HEK293 (cell line): ENCODE data around the gene RASD1.

Source experiments
- CTCF ChIA-PET: fragments of 350-600 bp; formaldehyde crosslinking; extraction: SDS; loops from one replicate; lab custom pipeline; 2021; ENCODE audit warnings: antibody characterized with exemption; lab: Yijun Ruan, JAX
- POLR2A ChIA-PET: fragments of 300-600 bp; formaldehyde crosslinking; extraction: SDS; loops from one replicate; lab custom pipeline; 2020; ENCODE audit warnings: antibody characterized with exemption, inconsistent platforms; lab: Yijun Ruan, JAX
- H3K27ac ChIP-seq: fragments of 200-500 bp; sonication (Bioruptor generic); 2 replicates; pipeline ENCODE4 v1.5.1; 2014; ENCODE audit warnings: low read depth, low read length, control low read depth, inconsistent platforms; ENCODE audit errors: extremely low read depth
- H3K36me3 ChIP-seq, 2 experiments: fragments of 200-500 bp in 1 of 2; sonication (Bioruptor generic) in 1 of 2; 1 replicate in 1 of 2; 2 replicates in 1 of 2; pipeline ENCODE4 v1.5.1; 2014 to 2017; ENCODE audit warnings: inconsistent platforms in 2 of 2, low read length in 2 of 2; ENCODE audit not compliant: control insufficient read depth in 2 of 2, insufficient read depth in 1 of 2
- H3K4me1 ChIP-seq: fragments of 200-500 bp; sonication (Bioruptor generic); 2 replicates; pipeline ENCODE4 v1.5.1; 2014; ENCODE audit warnings: mild to moderate bottlenecking, low read length, inconsistent platforms; ENCODE audit not compliant: control insufficient read depth, insufficient read depth
- H3K4me3 ChIP-seq: 2 replicates; pipeline ENCODE4 v1.5.1; 2011; ENCODE audit warnings: low read depth, mild to moderate bottlenecking, control low read depth, low read length, moderate library complexity
- H3K9me3 ChIP-seq: fragments of 200-500 bp; sonication (Bioruptor generic); 2 replicates; pipeline ENCODE4 v1.5.1; 2014; ENCODE audit warnings: low read depth, low read length, inconsistent platforms; ENCODE audit not compliant: control insufficient read depth, insufficient read depth
- GLIS1 ChIP-seq: fragments of 450-650 bp; formaldehyde crosslinking; IDR thresholded peaks from 2 replicates; pipeline ENCODE4 v1.5.1; 2016; ENCODE audit warnings: missing biosample characterization, missing genetic modification characterization
- PBX3 ChIP-seq: sonication (generic); formaldehyde crosslinking; IDR thresholded peaks from 2 replicates; pipeline ENCODE4 v1.8.1; 2022; ENCODE audit warnings: mild to moderate bottlenecking, moderate library complexity, missing genetic modification reagents
- REPIN1 ChIP-seq: fragments of 450-650 bp; formaldehyde crosslinking; IDR thresholded peaks from 2 replicates; pipeline ENCODE4 v1.5.1; 2017; ENCODE audit warnings: missing biosample characterization, missing genetic modification characterization, low read depth
- ZBTB17 ChIP-seq: fragments of 450-650 bp; formaldehyde crosslinking; IDR thresholded peaks from 2 replicates; pipeline ENCODE4 v1.5.1; 2016; ENCODE audit warnings: missing biosample characterization, missing genetic modification characterization
- ZBTB20 ChIP-seq: fragments of 450-650 bp; formaldehyde crosslinking; IDR thresholded peaks from 2 replicates; pipeline ENCODE4 v1.5.1; 2016; ENCODE audit warnings: missing biosample characterization, missing genetic modification characterization
- ZNF18 ChIP-seq: fragments of 450-650 bp; formaldehyde crosslinking; IDR thresholded peaks from 2 replicates; pipeline ENCODE4 v1.5.1; 2016; ENCODE audit warnings: missing biosample characterization, missing genetic modification characterization
- ZNF23 ChIP-seq: fragments of 450-650 bp; formaldehyde crosslinking; IDR thresholded peaks from 2 replicates; pipeline ENCODE4 v1.5.1; 2016; ENCODE audit warnings: missing biosample characterization, missing genetic modification characterization, borderline replicate concordance
- TF ChIP-seq, protein P1 (sequence below): fragments of 450-650 bp; formaldehyde crosslinking; IDR thresholded peaks from 2 replicates; pipeline ENCODE4 v1.5.1; 2016; ENCODE audit warnings: missing biosample characterization, missing genetic modification characterization

Gene RASD1

GRCh38 chr17:17445925-17446665 lies 50.1 kb downstream of the RASD1 start (continued):
- TF ChIP-seq, protein P1, sequence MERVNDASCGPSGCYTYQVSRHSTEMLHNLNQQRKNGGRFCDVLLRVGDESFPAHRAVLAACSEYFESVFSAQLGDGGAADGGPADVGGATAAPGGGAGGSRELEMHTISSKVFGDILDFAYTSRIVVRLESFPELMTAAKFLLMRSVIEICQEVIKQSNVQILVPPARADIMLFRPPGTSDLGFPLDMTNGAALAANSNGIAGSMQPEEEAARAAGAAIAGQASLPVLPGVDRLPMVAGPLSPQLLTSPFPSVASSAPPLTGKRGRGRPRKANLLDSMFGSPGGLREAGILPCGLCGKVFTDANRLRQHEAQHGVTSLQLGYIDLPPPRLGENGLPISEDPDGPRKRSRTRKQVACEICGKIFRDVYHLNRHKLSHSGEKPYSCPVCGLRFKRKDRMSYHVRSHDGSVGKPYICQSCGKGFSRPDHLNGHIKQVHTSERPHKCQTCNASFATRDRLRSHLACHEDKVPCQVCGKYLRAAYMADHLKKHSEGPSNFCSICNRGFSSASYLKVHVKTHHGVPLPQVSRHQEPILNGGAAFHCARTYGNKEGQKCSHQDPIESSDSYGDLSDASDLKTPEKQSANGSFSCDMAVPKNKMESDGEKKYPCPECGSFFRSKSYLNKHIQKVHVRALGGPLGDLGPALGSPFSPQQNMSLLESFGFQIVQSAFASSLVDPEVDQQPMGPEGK (tag by site-specific recombination): peak; percentile 38; the same call in 1 of the 2 replicates
- TF ChIP-seq ZNF23 (tag by site-specific recombination) (no peak), ZNF18 (tag by site-specific recombination) (no peak), PBX3 (CRISPR knock-in tag) (no peak), ZBTB20 (tag by site-specific recombination) (no peak; the same call in 1 of the 2 replicates)

DNA sequence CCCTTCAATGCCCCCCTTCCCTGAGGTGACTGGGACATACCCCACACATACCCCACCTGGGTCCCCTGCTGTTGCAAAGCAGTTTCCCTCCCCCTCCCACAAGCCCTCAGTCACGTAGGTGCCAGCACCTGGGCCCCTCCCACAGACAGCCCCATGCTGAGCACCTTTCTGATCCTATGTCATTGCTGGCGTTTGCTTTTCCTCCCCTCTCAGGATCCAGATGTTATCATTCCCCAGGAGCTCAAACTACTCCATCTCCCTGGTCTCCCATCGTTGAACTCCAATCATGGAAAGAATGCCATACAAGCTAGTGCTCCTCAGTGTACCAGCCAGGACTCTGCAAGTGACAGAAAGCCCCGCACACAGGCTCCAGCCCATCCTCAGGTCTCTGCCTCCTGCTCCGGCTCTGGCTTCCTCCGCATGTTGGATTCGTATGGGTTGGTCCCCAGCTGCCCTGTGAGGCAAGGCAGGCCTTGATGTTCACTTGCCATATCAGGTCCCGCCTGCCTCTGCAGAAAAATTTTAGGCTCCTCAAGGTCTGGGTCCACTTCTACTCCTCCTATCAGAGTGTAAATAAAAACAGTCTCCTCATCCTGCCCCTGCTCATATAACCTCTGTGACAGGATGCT lies 50.8 kb downstream of the RASD1 start:
- H3K27ac ChIP-seq: peak overlapping the region; percentile 38; the same call in 1 of the 2 replicates

More for the DNA sequence above, 50.8 kb downstream of the RASD1 start:
- Histone ChIP-seq H3K4me1 (peaks cover 12% of the 10 kb centered on the region), H3K9me3 (no peaks in the 10 kb centered on the region), H3K4me3 (no peak overlapping the region), H3K36me3 (no peaks in the 10 kb centered on the region)
- TF ChIP-seq REPIN1 (tag by site-specific recombination): no peak
- 0 out of 2 replicates have a peak, but pooled peaks have one; percentile 7 for TF ChIP-seq ZBTB17 (tag by site-specific recombination)
- peak; percentile 62 for TF ChIP-seq GLIS1 (tag by site-specific recombination)
- POLR2A ChIA-PET: interaction anchor here (1.4 to 2.4 kb wide), 3 partner anchors 10 to 51 kb away, joined by 5 to 12 read pairs (median 11); partner anchors contain the start of gene RASD1
- CTCF ChIA-PET: interaction anchor here (0.9 to 1.6 kb wide), 4 partner anchors 10 to 197 kb away, joined by 3 to 5 read pairs (median 4); no protein-coding TSS in a partner anchor
